ENCODE results near the gene FTMT.

FTMT gene

GRCh38 chr5:121841892-121842291 is 9.8 kb upstream of the FTMT start:
- DNase-seq (ENCODE audit: low read depth) = peak; percentile 10
- H3K4me3 ChIP-seq (ENCODE audit: control insufficient read depth, low read depth, low read length) = no peak overlapping the region
- TF ChIP-seq CTCF (conservative IDR thresholded peaks at IDR 0.05; ENCODE audit: control insufficient read depth, insufficient read depth, low read depth, low read length) = no peak

GRCh38 chr5:121850272-121850671 is 1.4 kb upstream of the FTMT start:
- no peak for TF ChIP-seq CTCF (conservative IDR thresholded peaks at IDR 0.05; ENCODE audit: control insufficient read depth, insufficient read depth, low read depth, low read length)
- no peak for DNase-seq (ENCODE audit: low read depth)
- H3K4me3 ChIP-seq (ENCODE audit: control insufficient read depth, low read depth, low read length) = no peak overlapping the region

- DNase-seq (ENCODE audit: low read depth) = no peak
- TF ChIP-seq CTCF (conservative IDR thresholded peaks at IDR 0.05; ENCODE audit: control insufficient read depth, insufficient read depth, low read depth, low read length) = no peak
- no peak overlapping the region for H3K4me3 ChIP-seq (ENCODE audit: control insufficient read depth, low read depth, low read length)
Measured at GRCh38 chr5:121853850-121854249, 2.2 kb downstream of the FTMT start.

- no peak for DNase-seq (ENCODE audit: low read depth)
- H3K4me3 ChIP-seq (ENCODE audit: control insufficient read depth, low read depth, low read length) = no peak overlapping the region
- TF ChIP-seq CTCF (conservative IDR thresholded peaks at IDR 0.05; ENCODE audit: control insufficient read depth, insufficient read depth, low read depth, low read length) = no peak
Measured at GRCh38 chr5:121862801-121863200, 11.1 kb downstream of the FTMT start.

GRCh38 chr5:121863753-121864285 is 12.1 kb downstream of the FTMT start:
- DNase-seq (ENCODE audit: low read depth) = no peak
- H3K4me3 ChIP-seq (ENCODE audit: control insufficient read depth, low read depth, low read length) = no peak overlapping the region
- TF ChIP-seq CTCF (conservative IDR thresholded peaks at IDR 0.05; ENCODE audit: control insufficient read depth, insufficient read depth, low read depth, low read length) = no peak

- no peak overlapping the region for H3K4me3 ChIP-seq (ENCODE audit: control insufficient read depth, low read depth, low read length)
- DNase-seq (ENCODE audit: low read depth) = no peak
- no peak for TF ChIP-seq CTCF (conservative IDR thresholded peaks at IDR 0.05; ENCODE audit: control insufficient read depth, insufficient read depth, low read depth, low read length)
Measured at GRCh38 chr5:121867403-121867802, 15.7 kb downstream of the FTMT start.

GRCh38 chr5:121870489-121870888 is 18.8 kb downstream of the FTMT start:
- no peak for TF ChIP-seq CTCF (conservative IDR thresholded peaks at IDR 0.05; ENCODE audit: control insufficient read depth, insufficient read depth, low read depth, low read length)
- peak; percentile 12 for DNase-seq (ENCODE audit: low read depth)
- no peak overlapping the region for H3K4me3 ChIP-seq (ENCODE audit: control insufficient read depth, low read depth, low read length)
